OCI-LY7 (cell line): ENCODE measurements around the gene PPFIA4. TPM values are rescaled to one million over a fixed set of nuclear protein-coding genes. Genes with fewer than 3 reads are reported as not detected.

Experiments used
- BruUV-seq: library from RNA; stranded (reverse); fragments of 400-500 nt; replicated peaks from 2 replicates; lab custom pipeline; 2021; lab: Mats Ljungman, UMichigan
- CTCF ChIA-PET: fragments of 300-600 bp; sonication (Branson Sonifier 250); formaldehyde crosslinking; loops from one replicate; lab custom pipeline; 2022; ENCODE audit warnings: antibody characterized with exemption; ENCODE audit not compliant: unreplicated experiment; lab: Charles Lee
- POLR2A ChIA-PET: fragments of 300-600 bp; sonication (Branson Sonifier 250); formaldehyde crosslinking; loops from one replicate; lab custom pipeline; 2022; ENCODE audit warnings: antibody characterized with exemption; lab: Charles Lee
- DNase-seq: peaks from one replicate; pipeline ENCODE4 v3.0.0-alpha.2; 2015; ENCODE audit warnings: low spot score
- H2AFZ ChIP-seq: fragments of 200-600 bp; sonication (generic), shearing (Covaris generic); 2 replicates; pipeline ENCODE4 v1.6.1; 2014; ENCODE audit warnings: mild to moderate bottlenecking, antibody characterized with exemption, low read length, moderate library complexity
- H3K27ac ChIP-seq: fragments of 200-600 bp; sonication (generic); 2 replicates; pipeline ENCODE4 v1.5.1; 2014; ENCODE audit warnings: mixed run types, low read depth, mild to moderate bottlenecking, moderate library complexity, low read length, inconsistent platforms; ENCODE audit not compliant: poor library complexity, severe bottlenecking
- H3K36me3 ChIP-seq: fragments of 200-600 bp; sonication (generic); 2 replicates; pipeline ENCODE4 v1.6.1; 2014; ENCODE audit warnings: mild to moderate bottlenecking, antibody characterized with exemption, low read length, moderate library complexity, mixed read lengths; ENCODE audit not compliant: insufficient read depth
- H3K4me1 ChIP-seq: fragments of 200-600 bp; sonication (generic); 2 replicates; pipeline ENCODE4 v1.5.1; 2014; ENCODE audit warnings: mild to moderate bottlenecking, low read length; ENCODE audit not compliant: insufficient read depth, poor library complexity, severe bottlenecking
- H3K4me2 ChIP-seq: fragments of 200-600 bp; sonication (generic); 2 replicates; pipeline ENCODE4 v1.6.1; 2014; ENCODE audit warnings: mild to moderate bottlenecking, low read length
- H3K4me3 ChIP-seq: fragments of 200-600 bp; sonication (generic); 2 replicates; pipeline ENCODE4 v1.5.1; 2014; ENCODE audit warnings: mild to moderate bottlenecking, low read depth, low read length; ENCODE audit not compliant: poor library complexity, severe bottlenecking
- H3K79me2 ChIP-seq: fragments of 200-600 bp; sonication (generic); 2 replicates; pipeline ENCODE4 v1.6.1; 2016; ENCODE audit warnings: low read depth, mild to moderate bottlenecking, low read length, moderate library complexity, mixed read lengths; ENCODE audit not compliant: insufficient read depth
- H3K9me2 ChIP-seq: fragments of 200-600 bp; sonication (generic); 2 replicates; pipeline ENCODE4 v1.6.1; 2016; ENCODE audit warnings: mild to moderate bottlenecking, low read length, mixed read lengths; ENCODE audit not compliant: insufficient read depth
- H3K9me3 ChIP-seq: fragments of 200-600 bp; sonication (generic); 2 replicates; pipeline ENCODE4 v1.6.1; 2014; ENCODE audit warnings: mild to moderate bottlenecking, mixed run types, low read length, mixed read lengths
- H4K20me1 ChIP-seq: fragments of 200-600 bp; sonication (generic); 2 replicates; pipeline ENCODE4 v1.6.1; 2014; ENCODE audit warnings: mild to moderate bottlenecking, antibody characterized with exemption, low read length, moderate library complexity, mixed read lengths; ENCODE audit not compliant: insufficient read depth
- CTCF ChIP-seq: fragments of 200-600 bp; sonication (generic); conservative IDR thresholded peaks from 2 replicates; pipeline ENCODE4 v1.5.1; 2014; ENCODE audit warnings: mild to moderate bottlenecking, antibody characterized with exemption, low read length, moderate library complexity, mixed read lengths
- EZH2phosphoT487 ChIP-seq: fragments of 200-600 bp; sonication (generic); IDR thresholded peaks from 2 replicates; pipeline ENCODE4 v1.6.1; 2018; ENCODE audit warnings: low read depth, borderline replicate concordance, mild to moderate bottlenecking, mixed run types, antibody characterized with exemption, low read length, moderate library complexity, mixed read lengths
- intact Hi-C: fragments of 100-400 bp; cut with micrococcal nuclease; formaldehyde crosslinking; loops from one replicate; pipeline ENCODE4 v1.10.0; 2022; ENCODE audit not compliant: unreplicated experiment
- total RNA-seq, 2 experiments: library from RNA; depleted of rRNA in 1 of 2; stranded (reverse); fragments of >200 nt in 1 of 2; shearing (Covaris generic) in 1 of 2; gene quantifications; 2 replicates each; pipeline ENCODE4 v1.2.3, GENCODE V29; 2014 to 2022

PPFIA4 gene
- total RNA-seq, 2 experiments from 2014 or later: 0.03 to 2.7 TPM

DNA sequence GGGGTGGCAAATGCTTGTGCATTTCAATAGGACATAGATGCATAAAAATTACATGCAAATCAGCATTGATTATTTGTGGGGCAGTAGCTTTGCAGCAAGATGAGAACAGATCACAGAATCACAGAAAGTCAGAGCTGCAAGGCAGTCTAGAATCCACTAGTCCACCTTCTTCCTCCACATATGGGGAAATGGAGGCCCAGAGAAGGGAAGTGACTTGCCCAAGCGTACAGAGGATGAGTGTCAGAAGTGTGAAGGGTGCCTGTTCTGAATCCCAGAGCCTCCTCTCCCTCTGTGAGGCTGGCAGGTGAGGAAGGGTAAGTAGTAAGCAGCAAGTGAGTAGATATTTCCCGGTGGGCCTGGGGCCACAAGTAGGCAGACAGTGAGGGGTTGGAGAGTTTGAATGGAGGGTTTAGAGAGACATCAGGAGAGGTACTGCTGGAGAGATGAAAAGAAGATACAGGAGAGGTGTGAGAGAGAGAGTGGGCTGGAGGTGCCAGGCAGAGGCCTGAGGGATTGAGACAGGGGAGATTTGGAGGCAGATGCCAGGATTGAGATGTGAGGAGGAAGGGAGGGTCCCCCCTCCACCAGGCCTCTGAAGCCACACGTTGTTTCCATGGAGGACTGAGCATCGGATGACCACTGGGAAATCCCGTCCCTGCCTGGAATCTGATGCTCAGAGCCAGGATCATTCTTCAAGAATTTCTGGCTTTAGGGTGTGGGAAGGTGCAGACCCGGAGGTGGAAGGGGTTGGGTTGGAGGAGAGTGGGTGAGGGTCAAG, 64.3 kb downstream of the PPFIA4 start:
- no peak overlapping the region for H3K27ac ChIP-seq
- no peaks in the 10 kb centered on the region for H3K79me2 ChIP-seq
- POLR2A ChIA-PET: no interaction called here
- no TSS peak for BruUV-seq
- H3K4me3 ChIP-seq: no peak overlapping the region
- H4K20me1 ChIP-seq: no peaks in the 10 kb centered on the region
- H3K4me1 ChIP-seq: no peaks in the 10 kb centered on the region
- intact Hi-C loops: no loop called here
- TF ChIP-seq EZH2phosphoT487: no peak
- TF ChIP-seq CTCF: no peak
- H3K9me2 ChIP-seq: no peaks in the 10 kb centered on the region
- DNase-seq: no peak
- peaks cover 10% of the 10 kb centered on the region for H3K9me3 ChIP-seq
- CTCF ChIA-PET: no interaction called here
- H3K36me3 ChIP-seq: no peaks in the 10 kb centered on the region
- H2AFZ ChIP-seq: no peak overlapping the region
- no peak overlapping the region for H3K4me2 ChIP-seq

GRCh38 chr1:203091199-203091477, 64.8 kb downstream of the PPFIA4 start:
- CTCF ChIA-PET: no interaction called here

More at GRCh38 chr1:203091199-203091477, 64.8 kb downstream of the PPFIA4 start:
- H2AFZ ChIP-seq: no peak overlapping the region
- peaks cover 14% of the 10 kb centered on the region for H3K9me3 ChIP-seq
- no peak for TF ChIP-seq EZH2phosphoT487
- TF ChIP-seq CTCF: no peak
- H3K27ac ChIP-seq: no peak overlapping the region
- no peaks in the 10 kb centered on the region for H3K79me2 ChIP-seq
- no peak overlapping the region for H3K4me2 ChIP-seq
- no peaks in the 10 kb centered on the region for H3K9me2 ChIP-seq
- POLR2A ChIA-PET: no interaction called here
- H3K4me3 ChIP-seq: no peak overlapping the region
- no peaks in the 10 kb centered on the region for H3K4me1 ChIP-seq
- H4K20me1 ChIP-seq: no peaks in the 10 kb centered on the region
- BruUV-seq: no TSS peak
- no peaks in the 10 kb centered on the region for H3K36me3 ChIP-seq
- intact Hi-C loops: no loop called here
- DNase-seq: no peak
